ENCODE measurements around the gene ZFR.
A peak's percentile ranks its signal among the peaks of the same experiment; 100 is the strongest.

ZFR gene

DNA sequence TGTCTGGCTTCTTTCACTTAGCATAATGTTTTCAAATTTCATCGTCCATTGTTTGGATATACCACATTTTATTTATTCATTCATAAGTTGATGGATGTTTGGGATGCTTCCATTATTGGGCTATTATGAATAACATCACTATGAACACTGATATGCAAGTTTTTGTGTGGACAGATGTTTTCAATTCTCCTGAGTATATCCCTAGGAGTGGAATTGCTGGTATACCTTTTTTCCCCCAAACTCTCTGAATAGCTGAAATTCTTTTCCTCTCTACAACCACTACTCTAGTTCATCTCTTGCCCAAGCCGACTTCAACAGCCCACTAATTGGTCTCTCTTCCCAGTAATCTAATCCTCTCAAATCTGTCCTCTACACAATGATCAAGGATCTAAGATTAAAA is 4.7 kb upstream of the ZFR start:
- Histone ChIP-seq H3K27me3 (peaks cover 7% of the 10 kb centered on the region), H3K36me3 (no peaks in the 10 kb centered on the region), H3K9me3 (no peaks in the 10 kb centered on the region), H3K4me1 (ENCODE audit: control insufficient read depth in 1 of 2, insufficient read depth in 1 of 2, low read depth in 1 of 2, low read length in 1 of 2) (peaks cover 5 to 6% of the 10 kb centered on the region in 2 experiments), H3K4me3 (ENCODE audit: low read depth in 1 of 2, low read length in 1 of 2) (no peak overlapping the region), H3K27ac (no peak overlapping the region)
- TF ChIP-seq, protein P1, sequence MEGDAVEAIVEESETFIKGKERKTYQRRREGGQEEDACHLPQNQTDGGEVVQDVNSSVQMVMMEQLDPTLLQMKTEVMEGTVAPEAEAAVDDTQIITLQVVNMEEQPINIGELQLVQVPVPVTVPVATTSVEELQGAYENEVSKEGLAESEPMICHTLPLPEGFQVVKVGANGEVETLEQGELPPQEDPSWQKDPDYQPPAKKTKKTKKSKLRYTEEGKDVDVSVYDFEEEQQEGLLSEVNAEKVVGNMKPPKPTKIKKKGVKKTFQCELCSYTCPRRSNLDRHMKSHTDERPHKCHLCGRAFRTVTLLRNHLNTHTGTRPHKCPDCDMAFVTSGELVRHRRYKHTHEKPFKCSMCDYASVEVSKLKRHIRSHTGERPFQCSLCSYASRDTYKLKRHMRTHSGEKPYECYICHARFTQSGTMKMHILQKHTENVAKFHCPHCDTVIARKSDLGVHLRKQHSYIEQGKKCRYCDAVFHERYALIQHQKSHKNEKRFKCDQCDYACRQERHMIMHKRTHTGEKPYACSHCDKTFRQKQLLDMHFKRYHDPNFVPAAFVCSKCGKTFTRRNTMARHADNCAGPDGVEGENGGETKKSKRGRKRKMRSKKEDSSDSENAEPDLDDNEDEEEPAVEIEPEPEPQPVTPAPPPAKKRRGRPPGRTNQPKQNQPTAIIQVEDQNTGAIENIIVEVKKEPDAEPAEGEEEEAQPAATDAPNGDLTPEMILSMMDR (IDR thresholded peaks at IDR 0.05) = no peak

DNA sequence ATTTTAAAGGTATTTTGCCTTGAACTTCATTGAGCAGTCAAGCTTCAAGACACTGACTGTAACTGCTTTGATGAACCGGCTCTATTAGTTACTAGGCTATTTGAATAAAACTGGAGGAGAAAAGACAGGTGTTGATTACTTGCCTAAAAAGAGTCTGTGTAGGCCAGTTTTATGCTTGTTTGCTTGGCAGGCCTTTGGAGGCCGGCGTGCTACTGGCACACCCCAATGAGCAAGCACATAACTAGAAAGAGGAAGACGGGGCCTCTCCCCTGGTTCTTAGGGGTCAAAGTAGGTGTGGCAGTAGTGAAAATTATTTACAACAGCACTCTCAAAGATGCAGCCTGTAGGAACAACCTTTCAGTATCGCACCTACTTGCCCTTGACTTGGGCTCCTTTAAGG is 2.1 kb upstream of the ZFR start:
- Histone ChIP-seq H3K9me3 (no peaks in the 10 kb centered on the region), H3K4me3 (ENCODE audit: low read depth in 1 of 2, low read length in 1 of 2) (no peak overlapping the region), H3K4me1 (ENCODE audit: control insufficient read depth in 1 of 2, insufficient read depth in 1 of 2, low read depth in 1 of 2, low read length in 1 of 2) (peaks cover 18 to 20% of the 10 kb centered on the region in 2 experiments), H3K27ac (no peak overlapping the region), H3K27me3 (peaks cover 7% of the 10 kb centered on the region), H3K36me3 (no peaks in the 10 kb centered on the region)
- TF ChIP-seq, protein P1 (IDR thresholded peaks at IDR 0.05) = no peak

DNA sequence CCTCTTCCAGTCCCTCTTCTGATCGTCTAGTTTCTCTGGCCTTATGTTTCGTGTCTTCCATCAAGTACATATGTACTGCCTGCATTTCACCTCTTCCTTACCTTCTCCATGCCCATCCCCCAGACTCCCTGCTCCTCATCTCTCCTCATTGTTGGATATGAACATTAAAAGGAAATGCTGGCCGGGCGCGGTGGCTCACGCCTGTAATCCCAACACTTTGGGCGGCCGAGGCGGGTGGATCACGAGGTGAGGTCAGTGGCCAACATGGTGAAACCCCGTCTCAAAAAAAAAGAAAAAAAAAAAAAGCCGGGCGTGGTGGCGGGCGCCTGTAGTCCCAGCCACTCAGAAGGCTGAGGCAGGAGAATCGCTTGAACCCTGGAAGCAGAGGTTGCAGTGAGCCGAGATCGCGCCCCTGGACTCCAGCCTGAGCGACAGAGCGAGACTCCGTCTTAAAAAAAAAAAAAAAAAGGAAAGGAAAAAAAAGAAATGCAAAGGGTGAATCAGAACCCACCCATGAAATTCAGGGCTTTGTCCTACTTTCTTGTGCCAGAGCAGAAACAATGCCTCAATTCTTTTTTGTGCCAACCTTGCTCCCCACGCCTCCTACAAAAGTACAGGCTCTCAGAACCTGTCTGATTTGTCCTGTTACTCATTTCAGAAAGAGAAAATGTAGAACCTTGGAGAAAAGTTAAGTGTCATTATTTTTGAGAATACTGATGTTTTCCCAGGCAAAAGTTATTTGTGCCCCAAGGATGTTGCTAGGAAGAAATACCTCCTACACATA is 1.5 kb upstream of the ZFR start:
- Histone ChIP-seq H3K27me3 (peaks cover 7% of the 10 kb centered on the region), H3K36me3 (no peaks in the 10 kb centered on the region), H3K9me3 (no peaks in the 10 kb centered on the region), H3K27ac (no peak overlapping the region), H3K4me1 (ENCODE audit: control insufficient read depth in 1 of 2, insufficient read depth in 1 of 2, low read depth in 1 of 2, low read length in 1 of 2) (peaks cover 18 to 20% of the 10 kb centered on the region in 2 experiments), H3K4me3 (ENCODE audit: low read depth in 1 of 2, low read length in 1 of 2) (no peak overlapping the region)
- TF ChIP-seq, protein P1 (IDR thresholded peaks at IDR 0.05) = no peak

DNA sequence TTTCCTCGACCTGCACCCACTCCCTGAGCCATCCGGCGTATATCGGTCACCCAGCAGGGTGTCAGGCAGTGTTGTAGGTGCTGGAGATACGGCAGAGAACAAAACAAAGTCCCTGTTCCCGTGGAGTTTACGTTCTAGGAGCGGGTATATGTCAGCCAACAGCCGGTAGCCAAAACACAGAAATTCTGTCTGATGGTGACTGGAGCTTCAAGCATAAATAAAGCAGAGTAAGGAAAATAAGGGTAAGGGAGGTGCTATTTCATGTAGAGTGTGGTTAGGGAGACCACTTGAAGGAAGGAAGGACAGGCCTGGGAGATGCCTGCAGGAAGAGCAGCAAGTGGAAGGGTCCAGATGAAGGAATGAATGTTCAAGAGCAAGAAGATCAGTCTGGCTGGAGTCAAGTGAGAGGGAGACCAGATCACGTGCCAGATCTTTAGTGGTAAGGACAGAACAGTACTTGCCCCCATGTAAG is 783 bp upstream of the ZFR start:
- peaks cover 7% of the 10 kb centered on the region for H3K27me3 ChIP-seq
- H3K9me3 ChIP-seq = no peaks in the 10 kb centered on the region
- TF ChIP-seq, protein P1 (IDR thresholded peaks at IDR 0.05) = no peak
- no peaks in the 10 kb centered on the region for H3K36me3 ChIP-seq
- H3K27ac ChIP-seq = no peak overlapping the region
- H3K4me1 ChIP-seq (ENCODE audit: control insufficient read depth in 1 of 2, insufficient read depth in 1 of 2, low read depth in 1 of 2, low read length in 1 of 2) = peaks cover 18 to 20% of the 10 kb centered on the region in 2 experiments
- H3K4me3 ChIP-seq (ENCODE audit: low read depth in 1 of 2, low read length in 1 of 2) = peak overlapping the region; percentile 83 to 86

DNA sequence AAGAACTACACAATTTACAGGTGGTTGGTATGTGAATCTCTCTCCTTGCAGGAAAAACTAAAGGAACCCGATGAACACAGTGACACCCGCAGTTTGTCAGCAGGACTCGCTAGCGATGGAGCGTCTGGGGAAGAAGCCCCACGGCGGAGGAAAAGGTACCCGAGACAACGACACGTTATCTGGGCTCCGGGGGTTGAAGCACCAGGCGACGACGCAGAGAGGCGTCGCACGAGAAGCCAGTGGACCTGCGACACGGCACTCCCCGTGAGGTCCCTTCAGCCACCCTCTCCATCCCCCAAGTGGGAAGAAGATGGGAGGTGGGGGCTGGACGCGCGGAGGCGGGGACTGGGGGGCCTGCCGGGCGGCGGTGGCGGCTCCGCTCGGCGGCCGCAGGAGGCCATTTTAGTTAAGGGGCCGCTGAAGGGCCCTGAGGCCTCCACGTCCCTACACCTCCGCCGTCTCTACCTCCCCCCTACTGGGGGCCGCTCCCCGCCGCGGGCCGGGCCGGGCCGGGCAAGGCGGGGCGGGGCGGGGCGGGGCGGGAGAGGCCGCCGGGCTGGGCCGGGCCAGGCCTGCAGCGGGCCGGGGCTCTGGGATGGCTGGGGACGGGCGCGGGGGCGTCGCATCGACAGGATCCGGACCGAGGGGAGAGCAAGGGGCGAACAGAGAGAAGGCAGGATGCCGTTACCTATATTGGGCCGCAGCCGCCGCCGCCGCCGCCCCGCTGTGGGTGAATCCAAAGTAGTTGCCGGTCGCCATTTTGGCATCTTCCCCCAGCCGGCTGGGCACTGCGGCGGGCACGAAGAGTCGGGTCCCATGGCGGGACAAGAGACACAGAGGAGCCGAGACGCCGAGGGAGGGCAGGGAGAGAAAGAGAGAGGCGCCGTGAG is 754 bp downstream of the ZFR start:
- H3K27ac ChIP-seq = peak overlapping the region; percentile 87
- TF ChIP-seq, protein P1 (IDR thresholded peaks at IDR 0.05) = no peak
- peaks cover 18 to 20% of the 10 kb centered on the region in 2 experiments for H3K4me1 ChIP-seq (ENCODE audit: control insufficient read depth in 1 of 2, insufficient read depth in 1 of 2, low read depth in 1 of 2, low read length in 1 of 2)
- peaks cover 7% of the 10 kb centered on the region for H3K27me3 ChIP-seq
- H3K36me3 ChIP-seq = no peaks in the 10 kb centered on the region
- peak overlapping the region; percentile 83 to 86 for H3K4me3 ChIP-seq (ENCODE audit: low read depth in 1 of 2, low read length in 1 of 2)
- no peaks in the 10 kb centered on the region for H3K9me3 ChIP-seq
